GOT3 (cell line): ENCODE results near the gene LMO2.
"Not testable (repeated sequence)": the region's sequence is repeated elsewhere in the genome, so short reads cannot be mapped to it uniquely, and the experiment has no call there.

Experiments used
- DNase-seq: peaks from one replicate; lab custom pipeline; 2025; ENCODE audit warnings: mixed read lengths; lab: John Stamatoyannopoulos, UW

LMO2 gene

DNA sequence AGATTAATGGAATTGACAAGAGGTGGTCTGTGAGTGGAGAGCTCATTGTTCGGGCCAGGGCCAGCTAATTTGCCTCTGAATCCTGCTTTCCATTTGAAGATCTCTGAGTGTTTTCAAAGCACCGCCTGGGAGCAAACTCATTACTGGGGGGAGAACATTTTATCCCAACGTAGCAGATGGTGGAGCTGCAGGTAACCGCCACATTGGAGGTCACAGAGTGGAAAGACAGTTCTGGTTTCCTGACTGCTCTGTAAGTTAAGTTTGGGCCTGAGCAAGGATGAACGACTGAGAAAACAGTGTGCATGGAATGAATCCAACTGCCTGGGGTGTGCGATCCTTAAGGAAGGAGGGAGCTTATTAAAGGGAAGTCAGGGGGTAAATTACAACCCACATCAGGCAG lies 30.5 kb downstream of the LMO2 start:
- no peak for DNase-seq

DNA sequence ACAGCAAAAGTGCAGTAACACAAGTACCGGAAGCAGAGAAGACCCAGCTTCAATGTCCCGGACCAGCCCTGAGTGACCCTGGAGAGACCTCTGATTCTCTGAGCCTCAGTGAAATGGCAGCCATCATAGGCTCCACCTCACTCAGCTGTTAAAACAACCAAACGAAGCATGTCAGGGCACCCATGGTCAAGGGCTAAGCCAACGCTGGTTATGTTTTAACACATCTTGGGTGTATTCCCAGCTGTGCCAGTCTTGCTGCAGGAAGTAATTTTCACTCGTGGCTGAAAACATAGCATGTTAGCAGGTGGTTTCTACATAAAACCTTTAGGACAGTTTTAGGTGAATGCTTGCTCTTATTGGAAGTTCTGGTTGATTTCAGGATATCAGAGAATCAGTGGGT lies 30.9 kb downstream of the LMO2 start:
- DNase-seq, result no peak

DNA sequence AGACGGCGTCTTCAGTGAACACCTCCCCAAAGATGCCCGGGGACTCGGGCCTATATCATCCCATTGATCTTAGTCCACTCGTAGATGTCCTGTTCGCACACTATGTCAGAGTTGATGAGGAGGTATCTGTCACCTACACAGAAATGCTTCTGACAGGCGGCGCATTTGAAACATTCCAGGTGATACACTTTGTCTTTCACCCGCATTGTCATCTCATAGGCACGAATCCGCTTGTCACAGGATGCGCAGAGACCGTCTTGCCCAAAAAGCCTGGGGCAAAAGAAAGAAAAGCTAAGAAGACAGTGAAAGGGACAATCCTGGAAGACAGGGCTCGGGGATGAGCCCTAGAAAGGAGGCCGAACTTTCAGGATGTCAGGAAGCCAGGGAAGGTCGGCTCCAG lies 32.6 kb downstream of the LMO2 start:
- DNase-seq, result no peak

DNA sequence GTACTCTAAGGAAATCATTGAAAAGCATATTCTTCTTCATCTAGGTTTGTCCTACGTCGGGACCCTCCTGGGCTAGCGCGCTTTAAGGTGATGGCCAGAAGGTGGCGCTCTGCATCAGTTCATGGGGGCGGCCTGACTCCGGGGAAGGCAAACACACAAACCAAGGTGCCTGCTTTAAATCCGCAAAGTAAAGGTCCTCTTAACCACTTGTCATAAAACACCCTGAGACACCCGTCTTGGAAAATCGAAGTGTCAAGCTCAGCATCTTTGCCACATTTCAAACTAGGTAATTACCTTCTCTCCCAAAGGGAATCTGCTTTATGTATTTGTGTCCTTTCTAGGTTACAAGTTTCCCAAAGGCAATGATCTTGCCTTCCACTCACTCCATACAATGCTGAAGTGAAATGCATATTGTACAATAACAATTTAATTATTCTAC lies 33.9 kb downstream of the LMO2 start:
- DNase-seq, result no peak

DNA sequence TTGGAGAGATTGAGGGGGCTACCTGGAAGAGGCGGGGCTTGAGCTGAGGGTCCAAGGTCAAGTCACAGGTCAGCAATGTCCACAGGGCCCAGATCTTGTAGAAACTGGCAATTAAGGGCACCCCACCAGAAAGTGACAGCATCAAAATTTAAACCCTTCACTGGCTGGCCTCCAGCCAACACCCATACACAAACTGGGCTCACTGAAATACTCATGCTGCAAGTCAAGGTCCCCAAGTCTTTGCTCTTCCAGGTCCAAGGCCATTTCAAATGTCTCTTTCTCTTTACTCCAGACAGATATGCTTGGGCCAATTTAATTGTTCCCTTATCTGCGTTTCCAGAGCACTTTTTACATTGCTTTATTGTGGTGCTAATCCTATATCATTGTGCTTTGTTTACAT lies 36.4 kb downstream of the LMO2 start:
- no peak for DNase-seq

DNA sequence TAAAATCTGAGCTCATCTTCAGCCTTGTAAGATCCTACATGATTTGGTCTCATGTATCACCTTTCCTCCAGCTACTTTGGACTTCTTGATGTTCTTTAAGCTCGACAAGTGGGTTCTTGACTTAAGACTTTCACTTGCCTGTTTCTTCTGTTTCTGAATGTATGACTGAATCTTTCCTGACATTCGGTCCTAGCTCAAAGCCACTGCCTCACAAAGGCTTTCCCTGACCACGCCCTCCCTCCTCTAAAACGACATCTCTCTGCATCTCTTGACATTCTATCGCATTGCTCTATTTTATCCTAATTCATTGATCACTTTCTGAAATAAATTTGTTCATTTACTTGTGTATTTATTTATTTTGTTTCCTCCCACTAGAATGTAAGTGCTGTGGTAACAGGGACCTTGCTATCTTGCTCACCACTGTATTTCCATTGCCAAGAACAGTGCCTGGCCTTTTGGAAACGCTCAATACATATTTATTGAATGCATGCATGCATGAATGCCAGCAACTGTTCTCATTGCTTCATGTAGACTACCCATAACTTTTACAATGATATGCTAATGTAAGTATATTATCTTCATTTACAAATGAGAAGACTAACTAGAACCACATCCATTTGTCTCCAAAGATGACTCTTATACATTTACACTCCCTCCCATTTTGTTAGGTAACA lies 43.0 kb downstream of the LMO2 start:
- no peak for DNase-seq

DNA sequence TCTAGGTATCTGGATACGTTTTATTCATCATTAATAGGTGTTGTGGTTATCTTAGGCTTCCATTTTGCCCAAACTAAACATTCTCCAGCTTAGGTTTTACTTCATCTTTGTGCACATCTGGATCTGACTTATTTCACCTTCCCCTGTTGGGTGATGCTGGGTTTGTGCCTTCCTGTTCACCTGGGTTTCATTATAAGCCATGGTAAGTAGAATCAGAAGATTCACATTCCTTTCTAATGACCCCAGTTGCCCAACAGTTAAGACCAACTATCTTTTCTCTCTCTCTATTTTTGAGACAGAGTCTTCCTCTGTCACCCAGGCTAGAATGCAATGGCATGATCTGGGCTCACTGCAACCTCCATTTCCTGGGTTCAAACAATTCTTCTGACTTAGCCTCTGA lies 44.6 kb downstream of the LMO2 start:
- DNase-seq, result no peak

DNA sequence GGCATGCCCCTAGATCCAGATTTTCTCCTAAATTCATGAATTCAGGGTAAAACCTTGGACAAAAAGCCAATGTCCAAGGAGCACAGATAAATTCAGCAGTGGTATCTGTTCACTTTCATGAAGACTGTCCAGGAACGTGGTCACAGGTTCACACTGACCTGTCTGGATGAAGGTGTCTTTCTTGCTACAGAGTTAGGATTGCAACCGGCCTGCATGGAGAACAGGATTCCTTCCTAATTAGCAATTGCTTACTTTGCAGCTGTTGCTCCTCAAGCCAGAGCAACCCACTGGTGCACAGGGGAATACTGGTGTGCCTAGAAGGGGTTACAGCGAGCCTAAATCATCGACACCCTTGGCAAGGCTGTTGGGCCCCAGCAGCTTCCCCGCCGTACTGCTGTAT lies 47.6 kb downstream of the LMO2 start:
- DNase-seq, result no peak

DNA sequence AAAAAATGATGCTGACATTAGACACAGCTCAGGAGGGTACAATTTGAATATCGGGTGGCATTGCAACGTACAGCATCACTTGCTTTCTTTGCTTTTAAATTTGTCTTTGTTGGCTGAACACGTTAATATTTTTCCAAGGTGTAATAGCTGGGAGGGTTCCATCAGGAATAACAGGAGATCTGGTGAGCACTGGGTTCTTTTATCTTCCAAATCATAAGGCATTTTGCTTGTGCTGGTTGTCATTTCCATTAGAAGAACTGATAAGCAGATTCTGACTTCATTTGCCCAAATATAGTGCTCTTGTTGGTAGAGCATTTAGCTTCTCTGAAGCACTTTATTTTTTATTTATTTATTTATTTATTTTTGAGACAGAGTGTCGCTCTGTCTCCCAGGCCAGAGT lies 48.9 kb downstream of the LMO2 start:
- no peak for DNase-seq

DNA sequence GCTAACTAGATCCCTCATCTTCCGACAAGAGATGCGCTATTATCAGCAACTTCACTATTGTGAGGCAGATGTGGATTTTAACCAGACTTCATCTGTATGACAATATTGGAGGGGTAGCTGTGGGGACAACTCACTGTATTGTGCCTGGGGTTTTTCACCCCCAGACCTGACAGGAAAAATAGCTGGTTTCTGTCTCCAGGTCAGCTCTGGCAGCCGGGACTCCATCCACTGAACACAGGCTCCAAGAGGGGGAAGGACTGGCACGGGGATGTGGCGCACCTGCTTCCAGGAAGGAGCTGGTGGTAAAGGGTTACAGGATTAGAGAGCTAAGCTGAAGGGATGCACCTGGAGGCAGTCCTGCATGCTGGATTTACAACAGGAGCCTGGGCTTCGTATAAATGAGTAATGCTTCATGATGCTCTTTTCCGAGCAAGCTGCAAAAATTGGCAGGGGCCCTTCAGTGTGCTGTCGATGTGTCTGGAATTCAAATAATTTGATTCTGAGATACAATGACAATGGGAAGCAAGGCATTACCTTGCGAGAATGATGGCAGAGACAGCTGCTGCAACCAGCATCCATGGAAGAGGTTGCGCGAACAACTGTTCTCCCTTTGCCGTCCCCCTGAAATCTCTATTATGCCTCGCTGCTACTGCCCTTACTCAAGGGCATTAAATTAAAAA lies 49.5 kb downstream of the LMO2 start:
- DNase-seq, result no peak

DNA sequence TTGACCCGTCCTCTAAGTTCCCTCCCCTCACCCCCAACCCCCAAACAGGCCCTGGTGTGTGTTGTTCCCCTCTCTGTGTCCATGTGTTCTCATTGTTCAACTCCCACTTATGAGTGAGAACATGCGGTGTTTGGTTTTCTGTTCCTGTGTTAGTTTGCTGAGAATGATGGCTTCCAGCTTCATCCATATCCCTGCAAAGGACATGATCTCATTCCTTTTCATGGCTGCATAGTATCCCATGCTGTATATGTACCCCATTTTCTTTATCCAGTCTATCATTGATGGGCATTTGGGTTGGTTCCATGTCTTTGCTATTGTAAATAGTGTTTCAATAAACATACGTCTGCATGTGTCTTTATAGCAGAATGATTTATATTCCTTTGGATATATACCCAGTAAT lies 53.6 kb downstream of the LMO2 start:
- not testable (repeated sequence) for DNase-seq

DNA sequence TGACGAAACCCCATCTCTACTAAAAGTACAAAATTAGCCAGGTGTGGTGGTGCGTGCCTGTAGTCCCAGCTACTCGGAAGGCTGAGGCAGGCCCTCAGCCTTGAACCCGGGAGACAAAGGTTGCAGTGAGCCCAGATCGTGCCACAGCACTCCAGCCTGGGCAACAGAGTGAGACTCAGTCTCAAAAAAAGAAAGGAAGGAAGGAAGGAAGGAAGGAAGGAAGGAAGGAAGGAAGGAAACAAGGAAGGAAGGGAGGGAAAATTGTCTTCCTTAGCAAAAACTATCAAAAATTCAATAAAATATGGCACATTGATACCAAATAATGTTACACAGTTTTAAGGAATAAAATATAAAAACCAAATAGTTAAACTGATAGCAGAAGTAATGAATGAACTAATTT lies 54.5 kb downstream of the LMO2 start:
- DNase-seq, result not testable (repeated sequence)

DNA sequence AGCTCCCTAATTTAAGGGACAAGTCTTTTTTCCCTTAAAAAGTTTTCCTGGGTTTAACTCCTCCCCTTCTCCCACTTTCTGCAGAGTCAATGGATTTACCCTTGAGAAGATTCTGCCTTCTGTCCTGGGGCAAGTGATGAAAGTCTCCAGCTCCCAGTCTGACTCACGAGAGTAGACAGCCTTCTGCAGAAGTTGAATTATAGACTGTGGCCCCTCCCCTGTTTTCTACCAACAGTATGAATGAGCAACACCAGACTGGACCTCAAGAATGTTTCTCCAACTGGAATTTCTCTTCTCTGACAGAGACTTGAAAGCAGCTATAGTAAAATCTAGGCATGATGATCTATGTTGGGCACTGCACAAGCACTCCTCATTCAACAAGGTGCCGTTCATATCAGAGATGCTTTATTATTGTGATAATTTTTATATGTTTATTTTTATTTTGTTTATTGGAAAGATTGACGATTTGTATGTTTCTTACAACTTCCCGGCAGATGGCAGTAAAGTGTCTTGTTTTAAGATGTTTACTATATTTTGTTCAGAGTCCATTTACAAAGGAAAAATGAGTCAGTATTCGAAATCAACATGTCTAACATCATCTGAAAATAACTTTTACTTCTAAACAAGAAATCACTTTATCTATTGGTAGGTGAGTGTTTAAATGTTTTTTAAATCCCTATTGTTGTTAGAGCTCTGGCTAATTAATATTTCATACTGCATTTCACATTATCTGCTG lies 56.6 kb downstream of the LMO2 start:
- no peak for DNase-seq

DNA sequence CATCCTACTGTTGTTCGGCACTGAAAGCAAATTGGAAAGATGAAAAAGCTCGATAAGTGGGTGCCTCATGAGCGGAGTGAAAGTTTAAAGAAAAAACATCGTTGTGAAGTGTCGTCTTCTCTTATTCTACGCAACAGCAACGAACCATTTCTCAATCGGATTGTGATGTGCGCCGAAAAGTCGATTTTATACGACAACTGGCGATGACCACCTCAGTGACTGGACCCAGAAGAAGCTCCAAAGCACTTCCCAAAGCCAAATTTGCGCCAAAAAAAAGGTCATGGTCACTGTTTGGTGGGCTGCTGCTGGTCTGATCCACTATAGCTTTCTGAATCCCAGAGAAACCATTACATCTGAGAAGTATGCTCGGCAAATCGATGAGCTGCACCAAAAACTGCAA lies 59.2 kb downstream of the LMO2 start:
- no peak for DNase-seq

DNA sequence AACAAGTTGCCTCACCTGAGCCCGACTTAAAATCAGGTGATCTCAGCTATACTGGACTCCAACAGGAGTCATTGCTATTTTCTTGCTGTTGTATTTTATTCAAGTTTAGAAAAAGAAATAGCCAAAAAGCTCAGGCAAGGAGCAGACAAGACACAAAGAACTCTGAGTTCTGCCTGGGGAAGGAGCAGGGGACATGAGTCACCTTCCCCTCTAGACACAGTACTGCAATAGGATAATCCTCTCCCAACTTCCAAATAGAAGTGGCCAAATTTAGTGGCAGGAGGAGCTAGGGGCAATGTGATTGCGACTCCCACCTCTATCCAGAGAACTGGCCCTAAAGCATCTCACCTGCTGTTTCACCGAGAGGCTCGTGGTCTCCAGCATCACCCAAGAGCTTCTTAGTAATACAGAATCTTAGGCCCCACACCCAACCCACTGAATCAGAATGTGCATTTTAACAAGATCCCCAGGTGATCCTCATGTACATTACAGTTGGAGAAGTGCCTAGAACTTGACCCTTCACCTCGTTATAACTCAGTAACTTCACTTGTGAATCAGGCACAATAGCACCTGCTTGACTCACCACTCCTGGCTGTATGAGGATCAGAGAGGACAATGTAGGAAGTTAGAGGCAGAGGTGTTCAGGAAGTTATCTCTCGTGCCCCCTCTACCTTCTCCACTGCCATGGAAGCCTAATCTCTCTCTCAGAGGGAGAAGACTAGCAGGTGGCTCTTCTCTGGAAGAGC lies 60.8 kb downstream of the LMO2 start:
- no peak for DNase-seq

DNA sequence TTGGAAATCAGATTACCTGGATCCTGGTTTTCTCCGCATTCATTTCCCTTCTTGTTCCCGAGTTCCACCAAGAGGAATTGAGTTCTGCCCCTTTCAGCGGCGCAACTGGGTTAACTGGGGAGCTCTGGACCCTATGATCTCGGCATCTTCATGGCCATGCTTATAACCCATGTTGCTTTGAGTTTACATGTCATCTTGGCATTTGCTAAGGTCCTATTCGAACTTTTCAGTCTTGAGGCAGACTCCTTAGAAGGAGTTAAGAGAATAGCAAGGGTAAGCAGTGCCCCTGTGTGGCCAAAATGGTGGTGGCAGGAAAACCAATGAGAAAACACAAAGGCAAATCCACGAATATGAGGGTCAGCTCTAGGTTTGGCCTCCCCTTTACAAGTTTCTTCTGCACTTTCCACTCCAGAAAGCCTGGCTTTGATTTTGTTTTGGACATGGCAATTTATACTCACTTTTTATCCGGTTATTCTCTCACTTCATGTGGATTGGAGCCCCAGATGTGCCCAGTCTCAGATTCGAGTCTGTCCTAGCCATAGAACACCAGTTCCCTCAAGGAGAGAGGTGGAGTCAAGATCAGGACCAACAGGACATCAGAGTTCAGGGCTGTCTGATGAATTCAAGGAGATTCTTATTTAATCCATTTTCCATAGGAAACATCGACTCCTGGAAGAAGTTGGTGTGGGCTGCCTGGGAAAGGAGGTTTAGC lies 62.3 kb downstream of the LMO2 start:
- no peak for DNase-seq

DNA sequence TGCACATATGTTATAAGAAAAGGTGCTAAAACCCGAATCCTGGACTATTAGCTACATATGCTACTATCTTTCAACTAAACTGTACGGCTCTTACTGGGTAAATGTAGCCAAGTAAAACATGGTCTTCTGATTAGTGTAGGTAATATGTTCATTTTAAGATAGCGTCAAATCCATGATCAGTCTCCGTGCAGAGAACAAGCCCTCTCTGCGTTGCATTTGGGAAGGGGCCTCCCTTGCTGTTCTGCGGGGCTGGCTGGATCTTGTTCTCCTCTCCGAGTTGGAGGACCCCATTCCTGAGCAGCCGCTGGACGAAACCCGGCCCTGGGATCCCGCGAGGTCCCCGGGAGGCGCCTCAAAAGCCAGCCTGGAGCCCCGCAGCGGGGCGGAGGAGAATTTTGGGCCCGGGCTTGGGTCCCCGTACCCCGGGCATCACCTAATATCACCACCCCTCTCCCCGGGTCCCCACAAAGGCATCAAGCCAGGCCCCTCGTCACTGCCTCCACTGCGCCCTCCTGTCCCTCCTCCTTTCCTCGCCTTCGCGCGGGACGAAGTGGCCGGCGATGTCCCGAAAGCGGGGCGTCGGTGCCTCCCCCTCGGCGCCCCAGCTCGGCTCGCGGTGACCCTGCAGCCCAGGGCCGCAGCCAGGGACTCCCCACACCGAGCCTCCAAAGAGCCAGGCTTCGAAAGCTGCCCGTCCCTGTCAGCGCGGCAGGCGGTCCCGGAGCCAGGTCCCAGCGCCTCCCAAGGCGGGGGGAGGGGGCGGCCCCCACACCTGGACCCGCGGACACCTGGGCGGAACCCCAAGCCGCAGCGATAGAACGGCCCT lies 63.1 kb downstream of the LMO2 start:
- no peak for DNase-seq

DNA sequence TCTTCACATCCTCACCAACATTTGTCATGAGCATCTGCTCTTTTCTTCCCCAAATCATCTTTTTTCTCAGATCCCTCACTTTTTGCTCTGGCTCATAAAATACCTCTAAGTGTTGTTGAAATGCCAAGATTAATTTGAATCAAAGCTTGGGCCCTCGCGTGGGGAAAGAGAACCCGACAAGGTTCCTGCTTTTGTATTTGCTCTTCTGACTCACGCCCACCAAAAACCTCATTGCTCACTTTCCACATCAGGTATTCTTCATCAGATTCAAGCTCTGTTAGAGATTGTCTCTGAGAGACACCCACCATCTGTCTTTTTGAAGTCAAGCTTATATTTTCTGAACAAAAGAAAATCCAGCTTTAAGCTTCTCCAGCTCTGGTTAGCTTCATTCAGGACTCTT lies 64.7 kb downstream of the LMO2 start:
- DNase-seq, result no peak

DNA sequence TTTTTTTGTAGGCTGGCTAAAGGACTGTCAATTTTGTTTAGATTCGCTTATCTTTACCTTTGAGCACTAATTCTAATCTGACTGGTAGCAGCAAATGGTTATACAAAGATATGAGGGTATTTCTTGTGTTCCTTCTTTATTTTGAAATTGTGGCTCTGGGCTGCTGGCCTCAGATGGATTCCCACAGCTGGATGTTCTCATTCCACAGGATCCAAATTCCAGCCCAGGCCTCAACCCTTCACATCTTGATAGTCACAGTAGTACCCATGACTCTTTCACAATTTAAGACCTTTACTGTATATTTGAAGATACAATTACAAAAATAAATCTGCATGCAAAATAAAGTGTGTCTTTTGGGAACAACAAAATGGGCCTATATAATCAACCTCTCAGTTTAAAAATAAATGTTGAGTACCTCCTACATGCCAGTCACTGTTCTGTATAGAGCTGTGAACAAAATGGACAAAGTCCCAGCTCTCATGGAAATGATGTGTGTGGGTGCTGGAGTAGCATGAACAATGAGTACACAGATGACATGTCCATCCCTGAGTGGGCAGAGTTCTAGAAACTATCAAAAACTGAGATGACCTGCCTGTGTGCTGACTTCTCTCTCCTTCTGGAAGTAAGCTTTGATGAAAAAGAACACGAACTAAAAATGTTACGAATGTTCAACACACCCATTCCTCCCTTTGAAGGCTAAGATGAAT lies 65.9 kb downstream of the LMO2 start:
- DNase-seq, result no peak

DNA sequence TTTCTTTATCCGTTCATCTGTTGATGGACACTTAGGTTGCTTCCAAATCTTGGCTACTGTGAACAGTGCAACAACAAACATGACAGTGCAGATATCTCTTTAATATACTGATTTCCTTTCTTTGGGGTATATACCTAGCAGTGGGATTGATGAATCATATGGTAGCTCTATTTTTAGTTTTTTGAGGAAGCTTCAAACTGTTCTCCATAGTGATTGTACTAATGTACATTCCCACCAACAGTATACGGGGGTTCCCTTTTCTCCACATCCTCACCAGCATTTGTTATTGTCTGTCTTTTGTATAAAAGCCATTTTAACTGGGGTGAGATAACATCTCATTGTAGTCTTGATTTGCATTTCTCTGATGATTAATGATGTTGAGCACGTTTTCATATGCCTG lies 68.9 kb downstream of the LMO2 start:
- not testable (repeated sequence) for DNase-seq
